Astrocyte (in vitro differentiated cells and primary cell): ENCODE data around the gene LPO. TPM values are rescaled to one million over a fixed set of nuclear protein-coding genes. Genes with fewer than 3 reads are reported as not detected.

Experiments used
- DNase-seq: peaks from one replicate; pipeline ENCODE4 v3.0.0-alpha.2; 2010; ENCODE audit warnings: low read depth
- FAIRE-seq: peaks from 2 replicates; lab custom pipeline; 2011; peaks lifted over from hg19 to GRCh38; lab: Jason Lieb, UNC
- H2AFZ ChIP-seq: 2 replicates; pipeline ENCODE4 v1.6.0; 2012; ENCODE audit warnings: low read depth, low read length, inconsistent platforms
- H3K27ac ChIP-seq: 2 replicates; pipeline ENCODE4 v1.5.1; 2011; ENCODE audit warnings: low read depth, low read length, inconsistent platforms
- H3K27me3 ChIP-seq: 2 replicates; pipeline ENCODE4 v1.6.0; 2011; ENCODE audit warnings: low read length, inconsistent platforms; ENCODE audit not compliant: insufficient read depth
- H3K36me3 ChIP-seq: 2 replicates; pipeline ENCODE4 v1.5.1; 2011; ENCODE audit warnings: low read length, inconsistent platforms; ENCODE audit not compliant: insufficient read depth
- H3K4me1 ChIP-seq: 2 replicates; pipeline ENCODE4 v1.5.1; 2011; ENCODE audit warnings: low read length, inconsistent platforms; ENCODE audit not compliant: insufficient read depth
- H3K4me2 ChIP-seq: 2 replicates; pipeline ENCODE4 v1.6.0; 2012; ENCODE audit warnings: low read length, inconsistent platforms
- H3K4me3 ChIP-seq: 2 replicates; pipeline ENCODE4 v1.5.1; 2011; ENCODE audit warnings: low read depth, mild to moderate bottlenecking, low read length, inconsistent platforms; ENCODE audit not compliant: insufficient read depth
- H3K79me2 ChIP-seq: 2 replicates; pipeline ENCODE4 v1.6.0; 2012; ENCODE audit warnings: mild to moderate bottlenecking, low read length, inconsistent platforms; ENCODE audit not compliant: insufficient read depth
- H3K9ac ChIP-seq: 2 replicates; pipeline ENCODE4 v1.6.0; 2012; ENCODE audit warnings: mild to moderate bottlenecking, low read length, inconsistent platforms
- H3K9me3 ChIP-seq: 2 replicates; pipeline ENCODE4 v1.5.1; 2012; ENCODE audit warnings: low read depth, mild to moderate bottlenecking, low read length, inconsistent platforms; ENCODE audit not compliant: insufficient read depth
- H4K20me1 ChIP-seq: 2 replicates; pipeline ENCODE4 v1.6.0; 2012; ENCODE audit warnings: low read length, inconsistent platforms; ENCODE audit not compliant: insufficient read depth
- H3K27ac Mint-ChIP-seq: one replicate; pipeline ENCODE4 v1.8.0; 2021; ENCODE audit warnings: mild to moderate bottlenecking, mixed read lengths; ENCODE audit not compliant: unreplicated experiment
- H3K27me3 Mint-ChIP-seq: one replicate; pipeline ENCODE4 v1.8.0; 2021; ENCODE audit warnings: low read depth, mixed read lengths; ENCODE audit not compliant: unreplicated experiment
- H3K36me3 Mint-ChIP-seq: one replicate; pipeline ENCODE4 v1.8.0; 2021; ENCODE audit warnings: low read depth, mixed read lengths; ENCODE audit not compliant: unreplicated experiment
- H3K4me1 Mint-ChIP-seq: one replicate; pipeline ENCODE4 v1.8.0; 2021; ENCODE audit warnings: low read depth, mixed read lengths; ENCODE audit not compliant: unreplicated experiment
- H3K4me3 Mint-ChIP-seq: one replicate; pipeline ENCODE4 v1.8.0; 2021; ENCODE audit warnings: mild to moderate bottlenecking, moderate library complexity, mixed read lengths; ENCODE audit not compliant: unreplicated experiment
- H3K9me3 Mint-ChIP-seq: one replicate; pipeline ENCODE4 v1.8.0; 2021; ENCODE audit warnings: mild to moderate bottlenecking, mixed read lengths; ENCODE audit not compliant: unreplicated experiment
- EZH2 ChIP-seq: IDR thresholded peaks from 2 replicates; pipeline ENCODE4 v1.6.1; 2012; ENCODE audit warnings: mild to moderate bottlenecking, low read length, inconsistent platforms; ENCODE audit not compliant: insufficient read depth
- total RNA-seq: library from RNA; stranded (reverse); gene quantifications from 2 replicates; pipeline ENCODE4 v1.2.1, GENCODE V29; 2021
- TF ChIP-seq, protein P1 (sequence below): IDR thresholded peaks from 2 replicates; pipeline ENCODE4 v1.5.1; 2011; ENCODE audit warnings: low read depth, mild to moderate bottlenecking, inconsistent platforms, low read length, moderate library complexity; ENCODE audit not compliant: insufficient read depth

The LPO gene
- total RNA-seq, 1 donor from 2014 or later = not detected

DNA sequence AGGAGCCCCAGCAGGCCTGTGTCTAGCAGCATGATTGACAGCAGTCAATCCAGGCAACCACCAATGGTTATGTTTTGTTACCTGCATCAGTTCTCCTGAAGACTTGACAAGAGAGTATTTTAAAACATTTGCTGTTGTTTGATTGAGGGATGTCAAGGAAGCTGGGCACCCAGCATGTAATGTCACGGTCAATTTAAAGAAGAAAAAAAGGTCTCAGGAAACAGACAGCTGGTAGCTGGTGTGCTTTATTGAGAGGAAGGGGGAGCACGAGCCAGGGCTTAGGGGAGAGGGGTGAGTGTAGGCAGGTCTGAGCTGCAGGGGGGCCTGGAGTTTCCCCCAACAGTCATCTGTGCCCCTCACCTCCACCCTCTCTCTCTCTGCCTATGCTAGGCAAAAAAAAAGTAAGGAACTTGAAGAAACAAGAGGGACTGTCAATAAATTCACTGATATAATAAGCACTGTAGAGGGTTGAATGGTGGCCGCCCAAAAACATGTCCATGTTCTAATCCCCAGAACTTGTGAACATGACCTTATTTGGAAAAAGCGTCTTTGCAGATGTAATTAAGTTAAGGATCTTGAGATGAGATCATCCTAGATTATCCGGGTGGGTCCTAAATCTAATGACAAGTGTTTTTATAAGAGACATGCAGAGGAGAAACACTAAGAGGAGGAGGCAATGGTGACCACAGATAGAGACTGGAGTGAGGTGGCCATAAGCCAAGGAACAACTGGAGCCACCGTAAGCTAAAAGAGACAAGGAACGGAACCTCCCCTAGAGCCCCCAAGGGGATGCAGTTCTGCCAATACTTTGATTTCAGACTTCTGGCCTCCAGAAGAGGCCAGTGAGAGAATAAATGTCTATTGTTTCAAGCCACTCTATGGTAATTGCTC is 75.7 kb downstream of the LPO start:
- no peak overlapping the region for H3K9ac ChIP-seq
- H3K27ac ChIP-seq = no peak overlapping the region
- no peaks in the 10 kb centered on the region for H4K20me1 ChIP-seq
- no peaks in the 10 kb centered on the region for H3K4me1 ChIP-seq
- TF ChIP-seq EZH2 = no peak
- TF ChIP-seq, protein P1, sequence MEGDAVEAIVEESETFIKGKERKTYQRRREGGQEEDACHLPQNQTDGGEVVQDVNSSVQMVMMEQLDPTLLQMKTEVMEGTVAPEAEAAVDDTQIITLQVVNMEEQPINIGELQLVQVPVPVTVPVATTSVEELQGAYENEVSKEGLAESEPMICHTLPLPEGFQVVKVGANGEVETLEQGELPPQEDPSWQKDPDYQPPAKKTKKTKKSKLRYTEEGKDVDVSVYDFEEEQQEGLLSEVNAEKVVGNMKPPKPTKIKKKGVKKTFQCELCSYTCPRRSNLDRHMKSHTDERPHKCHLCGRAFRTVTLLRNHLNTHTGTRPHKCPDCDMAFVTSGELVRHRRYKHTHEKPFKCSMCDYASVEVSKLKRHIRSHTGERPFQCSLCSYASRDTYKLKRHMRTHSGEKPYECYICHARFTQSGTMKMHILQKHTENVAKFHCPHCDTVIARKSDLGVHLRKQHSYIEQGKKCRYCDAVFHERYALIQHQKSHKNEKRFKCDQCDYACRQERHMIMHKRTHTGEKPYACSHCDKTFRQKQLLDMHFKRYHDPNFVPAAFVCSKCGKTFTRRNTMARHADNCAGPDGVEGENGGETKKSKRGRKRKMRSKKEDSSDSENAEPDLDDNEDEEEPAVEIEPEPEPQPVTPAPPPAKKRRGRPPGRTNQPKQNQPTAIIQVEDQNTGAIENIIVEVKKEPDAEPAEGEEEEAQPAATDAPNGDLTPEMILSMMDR = no peak
- H2AFZ ChIP-seq = no peak overlapping the region
- no peaks in the 10 kb centered on the region for H3K9me3 ChIP-seq
- no peaks in the 10 kb centered on the region for H3K79me2 ChIP-seq
- DNase-seq (no peak), FAIRE-seq (no peak)
- H3K4me3 ChIP-seq = no peak overlapping the region
- no peaks in the 10 kb centered on the region for H3K4me1 Mint-ChIP-seq
- no peaks in the 10 kb centered on the region for H3K36me3 Mint-ChIP-seq
- no peak overlapping the region for H3K4me3 Mint-ChIP-seq
- H3K27me3 Mint-ChIP-seq = peaks cover 28% of the 10 kb centered on the region
- H3K4me2 ChIP-seq = no peak overlapping the region
- H3K36me3 ChIP-seq = no peaks in the 10 kb centered on the region
- no peak overlapping the region for H3K27ac Mint-ChIP-seq
- H3K27me3 ChIP-seq = no peaks in the 10 kb centered on the region
- peaks cover 2% of the 10 kb centered on the region for H3K9me3 Mint-ChIP-seq

DNA sequence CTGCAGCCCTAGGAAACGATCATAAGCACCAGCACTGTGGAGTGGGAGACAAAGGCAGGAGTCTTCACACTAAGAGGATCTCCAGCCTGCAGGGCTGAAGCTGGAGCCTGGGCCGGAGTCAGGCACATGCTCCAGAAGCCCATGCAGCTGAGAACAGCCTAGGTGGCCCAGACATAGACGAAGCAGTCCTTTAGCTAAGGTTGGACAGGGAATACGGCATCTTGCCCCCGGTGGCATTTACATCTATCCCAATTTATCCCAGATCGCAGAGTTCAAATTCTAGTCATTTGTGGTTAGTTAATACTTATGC is 76.3 kb downstream of the LPO start:
- Histone ChIP-seq H3K9ac (no peak overlapping the region), H3K36me3 (no peaks in the 10 kb centered on the region), H3K27me3 (no peaks in the 10 kb centered on the region), H3K9me3 (no peaks in the 10 kb centered on the region), H3K4me2 (no peak overlapping the region), H3K4me1 (no peaks in the 10 kb centered on the region), H3K27ac (no peak overlapping the region), H2AFZ (no peak overlapping the region), H4K20me1 (no peaks in the 10 kb centered on the region), H3K79me2 (no peaks in the 10 kb centered on the region), H3K4me3 (no peak overlapping the region)
- DNase-seq (no peak), FAIRE-seq (no peak)
- H3K4me3 Mint-ChIP-seq = no peak overlapping the region
- no peaks in the 10 kb centered on the region for H3K36me3 Mint-ChIP-seq
- no peaks in the 10 kb centered on the region for H3K4me1 Mint-ChIP-seq
- H3K9me3 Mint-ChIP-seq = peaks cover 2% of the 10 kb centered on the region
- TF ChIP-seq, protein P1 = no peak
- TF ChIP-seq EZH2 = no peak
- peaks cover 24% of the 10 kb centered on the region for H3K27me3 Mint-ChIP-seq
- no peak overlapping the region for H3K27ac Mint-ChIP-seq

DNA sequence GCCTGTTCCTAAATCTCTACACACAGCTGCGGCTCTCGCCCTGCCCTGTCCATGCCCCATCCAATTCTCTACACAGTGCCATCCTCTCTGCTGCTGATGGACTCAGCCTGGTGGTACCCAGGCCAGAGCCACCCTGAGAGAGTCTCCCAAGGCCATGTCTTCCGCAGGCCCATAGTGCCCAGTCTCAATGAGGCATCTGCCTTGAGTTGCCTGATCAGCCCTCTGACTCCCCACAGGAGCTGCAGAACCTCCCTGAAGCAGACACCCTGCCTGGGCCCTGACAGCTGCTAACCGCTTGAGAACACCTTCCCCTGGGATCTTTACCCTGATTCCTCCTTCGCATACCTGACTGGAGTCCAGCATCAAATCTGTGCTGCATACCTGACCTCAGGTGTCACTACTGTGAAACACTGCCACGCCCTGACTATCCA is 76.9 kb downstream of the LPO start:
- no peak overlapping the region for H2AFZ ChIP-seq

More for the DNA sequence above, 76.9 kb downstream of the LPO start:
- no peaks in the 10 kb centered on the region for H3K79me2 ChIP-seq
- H3K4me3 Mint-ChIP-seq = no peak overlapping the region
- no peaks in the 10 kb centered on the region for H3K36me3 Mint-ChIP-seq
- DNase-seq (no peak), FAIRE-seq (no peak)
- H3K9ac ChIP-seq = no peak overlapping the region
- no peaks in the 10 kb centered on the region for H3K9me3 ChIP-seq
- H3K4me1 Mint-ChIP-seq = no peaks in the 10 kb centered on the region
- peaks cover 2% of the 10 kb centered on the region for H3K9me3 Mint-ChIP-seq
- no peaks in the 10 kb centered on the region for H3K27me3 ChIP-seq
- H4K20me1 ChIP-seq = no peaks in the 10 kb centered on the region
- no peak overlapping the region for H3K27ac ChIP-seq
- H3K36me3 ChIP-seq = no peaks in the 10 kb centered on the region
- H3K4me2 ChIP-seq = no peak overlapping the region
- H3K4me3 ChIP-seq = no peak overlapping the region
- TF ChIP-seq, protein P1 = no peak
- no peak for TF ChIP-seq EZH2
- H3K27ac Mint-ChIP-seq = no peak overlapping the region
- H3K27me3 Mint-ChIP-seq = peaks cover 19% of the 10 kb centered on the region
- H3K4me1 ChIP-seq = no peaks in the 10 kb centered on the region
